Neural cell (in vitro differentiated cells): ENCODE results near the gene SLC6A3.

Experiments
- EZH2 ChIP-seq: fragments of 200-600, 300-800 bp; shearing (Covaris generic), sonication (generic); IDR thresholded peaks from 2 replicates; pipeline ENCODE4 v1.6.1; 2014; ENCODE audit warnings: antibody characterized with exemption, low read length, borderline replicate concordance, mild to moderate bottlenecking; ENCODE audit not compliant: insufficient read depth, poor library complexity, severe bottlenecking
- POLR2AphosphoS5 ChIP-seq: IDR thresholded peaks from 2 replicates; pipeline ENCODE4 v1.6.1; 2012
- RAD21 ChIP-seq: fragments of 450-650 bp; conservative IDR thresholded peaks from 2 replicates; pipeline ENCODE4 v1.6.1; 2014; ENCODE audit warnings: antibody characterized with exemption, mild to moderate bottlenecking, moderate library complexity
- TAF1 ChIP-seq: IDR thresholded peaks from 2 replicates; pipeline ENCODE4 v1.6.1; 2012; ENCODE audit warnings: low read depth
- TF ChIP-seq, protein P1 (sequence below): fragments of 450-650 bp; IDR thresholded peaks from 2 replicates; pipeline ENCODE4 v1.5.1; 2014; ENCODE audit warnings: antibody characterized with exemption, mild to moderate bottlenecking, moderate library complexity; ENCODE audit not compliant: poor library complexity, severe bottlenecking

DNA sequence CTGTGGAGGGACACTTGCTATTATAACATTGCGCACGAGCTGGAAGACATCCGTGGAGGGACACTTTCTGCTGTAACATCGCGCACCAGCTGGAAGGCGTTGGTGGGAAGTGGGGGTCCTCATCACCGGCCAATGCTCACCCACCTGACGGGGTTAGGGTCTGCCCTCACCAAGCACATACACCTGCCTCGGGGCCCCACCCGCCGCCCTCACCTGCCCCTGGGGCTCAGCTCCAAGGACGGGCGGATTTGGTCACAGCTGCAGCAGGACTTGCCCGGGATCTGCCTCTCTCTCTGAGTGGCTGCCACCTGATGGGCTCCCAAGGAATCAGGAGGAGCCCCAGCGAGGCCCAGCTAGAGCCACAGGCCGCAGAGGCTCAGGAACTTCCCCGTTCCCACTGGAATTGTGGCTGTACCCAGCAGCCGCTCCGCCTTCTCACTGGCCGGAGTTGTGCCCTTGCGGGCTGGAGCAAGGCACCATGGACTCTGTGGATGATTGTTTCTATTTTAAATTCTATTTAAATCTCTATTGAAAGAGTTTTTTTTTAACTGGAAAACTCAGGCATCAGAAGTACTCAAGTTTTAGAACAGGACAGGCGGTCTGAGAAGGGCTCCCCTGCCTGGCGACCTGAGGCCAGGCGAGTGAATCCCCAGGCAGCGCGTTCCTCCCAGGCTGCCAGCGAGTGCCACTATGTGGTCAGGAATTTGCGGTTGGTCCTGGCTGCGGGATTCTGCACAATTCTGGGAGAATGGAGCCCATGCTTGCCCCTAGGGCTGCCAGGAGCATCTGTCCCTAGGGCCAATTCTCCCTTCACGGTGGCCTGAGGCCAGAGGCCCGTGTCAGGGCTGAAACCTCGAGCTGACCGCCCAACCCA, 38.9 kb upstream of the SLC6A3 start:
- no peak for TF ChIP-seq POLR2AphosphoS5
- TF ChIP-seq, protein P1, sequence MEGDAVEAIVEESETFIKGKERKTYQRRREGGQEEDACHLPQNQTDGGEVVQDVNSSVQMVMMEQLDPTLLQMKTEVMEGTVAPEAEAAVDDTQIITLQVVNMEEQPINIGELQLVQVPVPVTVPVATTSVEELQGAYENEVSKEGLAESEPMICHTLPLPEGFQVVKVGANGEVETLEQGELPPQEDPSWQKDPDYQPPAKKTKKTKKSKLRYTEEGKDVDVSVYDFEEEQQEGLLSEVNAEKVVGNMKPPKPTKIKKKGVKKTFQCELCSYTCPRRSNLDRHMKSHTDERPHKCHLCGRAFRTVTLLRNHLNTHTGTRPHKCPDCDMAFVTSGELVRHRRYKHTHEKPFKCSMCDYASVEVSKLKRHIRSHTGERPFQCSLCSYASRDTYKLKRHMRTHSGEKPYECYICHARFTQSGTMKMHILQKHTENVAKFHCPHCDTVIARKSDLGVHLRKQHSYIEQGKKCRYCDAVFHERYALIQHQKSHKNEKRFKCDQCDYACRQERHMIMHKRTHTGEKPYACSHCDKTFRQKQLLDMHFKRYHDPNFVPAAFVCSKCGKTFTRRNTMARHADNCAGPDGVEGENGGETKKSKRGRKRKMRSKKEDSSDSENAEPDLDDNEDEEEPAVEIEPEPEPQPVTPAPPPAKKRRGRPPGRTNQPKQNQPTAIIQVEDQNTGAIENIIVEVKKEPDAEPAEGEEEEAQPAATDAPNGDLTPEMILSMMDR: no peak
- no peak for TF ChIP-seq EZH2
- TF ChIP-seq RAD21: no peak
- no peak for TF ChIP-seq TAF1
